CD4-positive, alpha-beta T cell treated with Interleukin-4 for 4 hours (primary cell): ENCODE data around the gene AURKAIP1.
"Not testable (repeated sequence)": the region's sequence is repeated elsewhere in the genome, so short reads cannot be mapped to it uniquely, and the experiment has no call there.

ENCODE experiments used
- DNase-seq: peaks from one replicate; pipeline ENCODE4 v3.0.0-alpha.2; 2020

The AURKAIP1 gene

DNA sequence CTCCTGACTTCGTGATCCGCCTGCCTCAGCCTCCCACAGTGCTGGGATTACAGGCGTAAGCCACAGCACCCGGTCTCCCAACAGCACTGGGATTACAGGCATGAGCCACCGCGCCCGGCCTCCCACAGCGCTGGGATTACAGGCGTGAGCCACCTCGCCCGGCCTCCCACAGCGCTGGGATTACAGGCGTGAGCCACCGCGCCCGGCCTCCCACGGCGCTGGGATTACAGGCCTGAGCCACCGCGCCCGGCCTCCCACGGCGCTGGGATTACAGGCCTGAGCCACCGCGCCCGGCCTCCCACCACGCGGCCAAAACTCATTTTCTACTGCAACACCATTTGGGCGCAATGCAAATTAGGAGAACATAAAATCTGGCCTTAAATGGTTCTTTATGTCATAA is 10.3 kb upstream of the AURKAIP1 start:
- DNase-seq: not testable (repeated sequence)

DNA sequence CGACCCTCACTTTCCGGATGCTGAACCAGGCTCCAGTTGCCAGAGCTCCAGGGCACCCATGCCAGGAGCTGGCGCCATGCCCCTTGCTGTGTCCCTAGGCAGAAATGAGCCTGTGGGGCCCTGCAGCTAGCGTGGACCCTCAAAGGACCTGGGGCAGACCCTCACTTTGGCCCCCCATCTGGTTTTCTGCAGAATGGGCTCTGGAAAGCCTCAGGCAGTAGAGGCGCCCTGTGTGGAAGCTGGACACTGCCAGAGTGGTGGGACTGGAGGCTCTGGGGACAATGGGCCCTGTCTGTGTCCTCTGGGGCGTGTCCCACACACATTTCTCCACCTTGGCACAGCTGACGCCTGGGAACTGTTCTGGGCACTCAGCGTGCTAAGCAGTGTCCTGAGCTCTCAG is 6.3 kb upstream of the AURKAIP1 start:
- DNase-seq: no peak

DNA sequence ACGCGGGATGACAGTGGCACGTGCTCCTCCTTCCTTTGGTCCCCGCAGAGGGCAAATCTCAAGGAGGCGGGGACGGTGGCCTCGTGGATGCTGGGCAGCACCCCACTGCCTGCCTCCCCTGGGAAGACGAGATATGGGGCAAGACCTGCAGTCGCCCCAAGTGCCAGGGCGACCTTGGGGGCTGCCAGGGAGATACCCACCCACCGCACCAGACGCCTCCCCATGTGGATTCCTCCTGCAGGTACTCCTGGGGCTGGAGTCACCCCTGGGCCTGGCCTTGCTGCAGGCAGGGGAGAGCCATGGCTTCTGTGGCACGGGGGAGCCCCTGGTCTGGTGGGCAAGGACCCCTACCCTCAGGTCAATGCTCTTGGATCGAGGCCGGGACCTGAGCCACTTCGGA is 5.9 kb upstream of the AURKAIP1 start:
- no peak for DNase-seq

DNA sequence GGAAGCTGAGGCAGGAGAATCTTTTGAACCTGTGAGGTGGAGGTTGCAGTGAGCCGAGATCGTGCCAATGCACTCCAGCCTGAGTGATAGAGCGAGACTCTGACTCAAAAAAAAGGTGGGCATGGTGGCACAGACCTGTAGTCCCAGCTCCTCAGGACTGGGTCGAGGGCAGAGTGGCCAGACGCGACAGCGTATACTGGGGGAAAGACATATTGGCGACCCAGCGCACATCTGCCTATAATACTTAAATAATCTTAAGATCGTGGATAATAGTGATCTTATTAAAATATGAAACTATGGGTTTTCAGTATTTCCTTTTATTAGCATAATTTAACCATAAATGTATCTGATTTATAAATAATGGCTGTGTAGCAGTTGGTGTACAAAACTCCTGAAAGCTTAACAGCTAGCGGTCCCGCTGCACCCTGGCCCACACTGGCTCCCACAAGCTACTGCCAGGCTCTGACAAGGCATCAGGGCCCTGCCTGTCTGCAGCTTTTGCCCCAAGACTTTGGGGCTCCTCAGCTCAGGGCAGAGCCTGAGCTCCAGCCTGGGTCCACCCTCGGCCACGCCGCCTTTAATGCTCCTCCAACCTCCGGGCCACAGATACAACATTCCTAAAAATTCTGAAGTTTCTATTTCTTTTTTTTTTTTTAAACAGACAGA is 2.7 kb upstream of the AURKAIP1 start:
- no peak for DNase-seq

DNA sequence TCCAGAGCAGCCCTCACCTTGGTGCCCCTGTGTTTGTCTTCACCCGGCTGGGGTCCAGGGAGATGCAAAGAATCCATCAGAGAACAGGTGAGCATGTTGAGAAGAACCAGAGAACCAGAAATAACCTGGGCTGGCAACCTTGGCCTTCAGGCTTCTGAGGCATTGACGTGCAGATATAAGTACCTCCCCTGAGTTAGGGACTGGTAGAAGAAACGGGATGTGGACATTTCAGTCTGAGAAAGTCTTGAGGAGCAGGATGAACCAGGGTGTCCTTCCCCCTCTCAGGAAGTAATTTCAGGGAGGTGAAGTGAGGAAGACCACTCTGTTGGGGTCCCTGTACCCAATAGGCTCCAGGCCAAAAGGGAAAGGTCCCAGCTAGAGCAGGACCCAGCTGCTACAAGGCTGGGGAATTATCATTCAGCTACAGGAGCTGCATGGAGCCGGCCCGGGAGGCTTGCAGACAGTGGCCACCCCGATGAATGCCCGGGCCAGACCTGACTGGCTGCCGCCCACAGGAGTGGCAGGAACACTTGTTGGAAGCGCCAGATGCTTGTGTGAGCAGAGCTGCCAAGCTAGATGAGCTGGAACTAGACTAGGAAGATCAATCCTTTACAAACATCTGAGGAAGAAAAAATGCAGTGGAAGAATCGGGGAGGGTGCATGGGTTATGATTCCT is 1.7 kb upstream of the AURKAIP1 start:
- no peak for DNase-seq

DNA sequence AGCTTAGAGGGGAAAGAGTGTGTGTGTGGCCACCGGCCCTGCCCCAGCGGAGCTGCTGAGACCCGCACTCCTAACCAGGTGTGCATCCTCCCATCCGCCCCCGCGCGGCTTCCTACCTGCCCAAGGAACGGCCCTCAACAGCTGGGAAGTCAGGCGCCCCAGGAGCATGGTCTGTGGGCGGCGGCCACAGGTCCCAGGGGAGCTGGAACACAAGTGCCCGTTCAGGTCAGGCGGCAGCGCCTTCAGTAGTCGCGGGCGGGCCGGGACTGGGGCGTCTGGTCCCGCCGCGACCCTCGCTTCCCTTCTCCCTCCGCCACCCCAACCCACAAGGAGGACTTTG is 448 bp downstream of the AURKAIP1 start:
- no peak for DNase-seq

DNA sequence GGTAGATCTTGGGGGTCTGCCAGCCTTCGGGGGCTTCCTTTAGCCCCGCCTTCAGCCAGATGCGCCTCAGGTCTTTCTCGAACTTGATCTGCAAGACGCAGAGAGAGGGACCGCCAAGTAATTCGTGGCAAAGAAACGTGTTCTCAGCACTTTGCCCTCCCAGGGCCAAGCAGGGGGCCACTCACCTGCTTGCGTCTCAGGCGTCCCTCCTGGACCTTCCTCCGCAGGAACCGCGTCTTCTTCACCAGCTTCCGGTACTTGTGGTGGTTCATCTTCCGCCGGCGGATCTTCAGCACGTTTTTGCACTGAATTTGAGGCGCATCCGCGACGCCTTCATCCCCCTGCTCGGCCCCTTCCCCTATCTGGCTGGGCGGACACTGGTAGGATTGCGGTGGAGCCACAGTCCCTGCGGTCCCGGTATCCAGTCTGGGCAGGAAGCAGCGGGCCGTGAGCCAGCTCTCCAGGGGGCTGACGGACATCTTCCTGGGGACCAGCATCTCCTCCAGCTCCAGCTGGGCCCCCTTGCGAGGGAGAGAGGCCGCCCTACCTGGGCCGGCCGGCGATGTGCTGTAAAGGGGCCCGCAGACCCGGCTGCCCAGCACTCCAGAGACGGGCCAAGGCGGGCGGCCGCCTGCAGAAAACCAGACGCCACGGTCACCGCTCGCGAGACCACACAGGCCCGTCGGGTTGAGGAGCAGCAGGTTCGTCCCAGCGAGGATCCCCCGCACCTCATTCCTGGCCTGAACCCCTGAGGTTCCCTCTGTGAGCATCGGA is 1.0 kb downstream of the AURKAIP1 start:
- DNase-seq: no peak

DNA sequence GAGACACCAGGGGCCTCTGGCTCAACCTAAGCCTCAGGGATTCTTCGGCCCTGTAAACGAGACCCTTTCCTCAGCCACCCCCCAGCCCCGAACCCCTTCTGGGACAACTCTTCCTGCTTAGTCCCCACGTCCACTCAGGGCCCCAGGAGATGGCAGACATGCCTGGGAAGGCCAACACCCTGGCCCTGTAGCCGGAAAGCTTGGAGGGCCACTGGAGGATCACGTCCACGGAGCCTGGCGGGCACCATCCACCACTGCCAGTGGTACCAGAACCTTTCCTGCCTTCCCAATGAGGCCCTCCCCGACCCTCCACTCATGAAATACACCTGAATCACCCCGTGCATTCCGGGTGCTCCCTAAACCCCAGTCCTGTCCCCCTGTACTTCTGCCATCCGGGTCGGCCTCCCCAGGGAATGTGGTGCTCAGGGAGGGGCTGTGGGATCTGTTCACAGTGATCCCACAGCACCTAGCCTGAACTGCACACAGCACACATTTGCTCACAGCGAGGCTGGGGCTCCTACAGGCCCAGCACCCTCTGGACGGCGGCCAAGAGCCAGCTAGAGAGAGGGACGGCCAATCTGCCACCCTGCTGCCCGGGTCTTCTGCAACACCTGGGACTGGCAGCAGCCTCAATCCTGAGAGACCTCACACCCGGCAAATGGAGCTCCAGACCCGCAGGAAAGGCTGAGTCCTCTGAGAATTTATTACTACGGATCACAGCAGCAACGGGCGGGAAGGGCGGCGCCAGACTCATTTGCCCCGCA is 1.8 kb downstream of the AURKAIP1 start:
- no peak for DNase-seq

DNA sequence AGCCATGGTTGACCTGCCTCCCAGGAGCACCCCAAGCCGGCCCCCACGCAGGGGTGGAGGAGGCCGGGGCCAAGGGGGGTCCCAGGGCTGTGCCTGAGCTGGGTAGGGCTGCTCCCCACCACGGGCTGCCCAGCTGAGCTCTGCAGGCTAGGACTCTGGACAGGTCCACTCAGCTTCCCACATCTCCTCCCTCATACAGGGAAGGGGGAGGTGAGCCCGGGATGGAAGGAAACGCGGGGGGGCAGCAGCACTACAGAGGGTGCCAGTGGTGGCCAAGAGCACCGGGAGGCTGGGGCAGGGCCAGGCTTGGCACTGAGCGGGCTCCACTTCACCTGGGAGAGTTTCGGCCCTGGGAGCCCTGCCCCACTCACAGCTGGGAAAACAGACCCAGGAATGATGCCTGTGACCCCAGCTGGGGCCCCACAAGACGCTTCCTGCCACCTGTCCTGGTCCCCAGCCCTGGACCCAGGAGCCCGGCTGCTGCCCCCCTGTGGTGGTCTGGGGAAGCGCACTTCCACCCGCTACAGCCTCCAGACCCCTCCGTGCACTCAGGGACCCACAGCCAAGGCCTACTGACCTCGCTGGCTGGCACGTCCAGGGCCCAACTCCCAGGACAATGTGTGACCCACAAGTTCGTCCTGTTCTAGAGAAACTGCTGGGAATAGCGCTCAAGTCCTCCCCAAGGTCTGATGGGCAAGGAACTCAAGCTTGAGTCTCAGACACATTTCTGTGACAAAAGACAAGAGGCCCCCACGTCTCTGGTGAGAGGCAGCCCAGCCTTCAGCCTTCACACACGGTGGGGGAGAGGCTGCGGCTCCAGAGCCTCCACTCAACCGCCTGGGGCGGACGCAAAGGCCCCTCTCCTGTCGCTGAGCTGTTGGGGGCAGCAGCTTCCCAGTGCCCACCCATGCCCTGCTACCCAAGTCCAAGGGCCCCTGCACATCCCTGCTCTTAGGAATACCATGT is 3.0 kb downstream of the AURKAIP1 start:
- DNase-seq: peak; percentile 60

- peak; percentile 43 for DNase-seq
Measured at GRCh38 chr1:1371364-1371745, 3.7 kb downstream of the AURKAIP1 start.

GRCh38 chr1:1370771-1371300 is 4.2 kb downstream of the AURKAIP1 start:
- DNase-seq: no peak

- not testable (repeated sequence) for DNase-seq
Measured at GRCh38 chr1:1370094-1370493, 4.9 kb downstream of the AURKAIP1 start.

DNA sequence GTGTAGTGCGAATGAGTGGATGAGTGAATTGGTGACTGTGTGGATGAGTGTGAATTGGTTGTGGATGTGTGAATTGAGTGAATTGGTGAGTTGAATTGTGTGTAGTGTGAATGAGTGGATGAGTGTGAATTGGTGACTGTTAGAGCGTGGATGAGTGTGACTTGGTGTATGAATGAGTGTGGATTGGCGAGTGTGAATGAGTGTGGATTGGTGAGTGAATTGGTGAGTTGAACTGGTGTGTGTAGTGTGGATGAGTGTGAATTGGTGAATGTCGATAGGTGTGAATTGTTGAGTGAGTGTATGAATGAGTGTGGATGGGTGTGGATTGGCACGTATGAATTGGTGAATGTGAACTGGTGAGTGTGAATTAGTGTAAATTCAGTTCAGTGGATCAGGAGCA is 7.7 kb downstream of the AURKAIP1 start:
- DNase-seq: no peak

DNA sequence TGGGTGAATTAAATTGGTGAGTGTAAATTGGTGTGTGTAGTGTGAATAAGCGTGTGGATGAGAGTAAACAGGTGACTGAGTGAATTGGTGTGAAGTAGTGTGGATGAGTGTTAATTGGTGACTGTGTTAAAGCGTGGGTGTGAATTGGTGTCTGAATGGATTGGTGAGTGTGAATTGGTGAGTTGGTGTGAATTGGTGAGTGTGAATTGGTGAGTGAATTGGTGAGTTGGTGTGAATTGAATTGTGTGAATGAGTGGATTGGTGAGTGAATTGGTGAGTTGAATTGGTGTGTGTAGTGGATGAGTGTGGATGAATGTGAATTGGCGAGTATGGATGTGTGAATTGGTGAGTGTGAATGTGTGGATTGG is 8.3 kb downstream of the AURKAIP1 start:
- DNase-seq: no peak

DNA sequence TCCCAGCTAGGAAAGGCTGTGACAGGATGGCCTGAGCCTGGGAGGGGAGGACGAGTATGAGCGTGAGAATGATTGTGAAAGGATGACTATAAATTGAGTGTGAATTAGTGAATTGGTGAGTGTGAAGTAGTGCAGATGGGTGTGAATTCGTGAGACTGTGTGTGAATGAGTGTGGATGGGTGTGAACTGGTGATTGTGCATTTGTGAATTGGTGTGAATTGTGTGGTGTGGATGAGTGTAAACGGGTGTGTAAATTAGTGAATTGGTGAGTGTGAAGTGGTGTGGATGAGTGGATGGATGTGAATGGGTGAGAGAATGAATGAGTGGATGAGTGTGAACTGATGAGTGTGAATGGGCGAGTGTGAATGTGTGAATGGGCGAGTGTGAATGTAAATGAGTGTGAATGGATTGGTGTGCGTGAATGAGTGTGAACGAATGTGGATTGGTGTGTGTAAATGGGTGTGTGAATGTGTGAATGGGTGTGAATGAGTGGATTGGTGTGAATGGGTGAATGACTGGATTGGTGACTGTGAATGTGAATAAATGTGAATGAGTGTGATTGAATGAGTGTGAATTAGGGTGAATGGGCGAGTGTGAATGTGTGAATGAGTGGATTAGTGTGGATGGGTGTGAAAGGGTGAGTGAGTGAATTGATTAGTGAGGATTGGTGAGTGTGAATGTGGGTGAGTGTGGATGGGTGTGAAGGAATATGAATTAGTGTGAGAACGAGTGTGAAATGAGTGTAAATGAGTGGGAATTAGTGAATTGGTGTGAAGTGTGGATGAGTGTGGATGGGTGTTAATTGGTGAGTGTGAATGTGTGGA is 8.9 kb downstream of the AURKAIP1 start:
- DNase-seq: no peak

DNA sequence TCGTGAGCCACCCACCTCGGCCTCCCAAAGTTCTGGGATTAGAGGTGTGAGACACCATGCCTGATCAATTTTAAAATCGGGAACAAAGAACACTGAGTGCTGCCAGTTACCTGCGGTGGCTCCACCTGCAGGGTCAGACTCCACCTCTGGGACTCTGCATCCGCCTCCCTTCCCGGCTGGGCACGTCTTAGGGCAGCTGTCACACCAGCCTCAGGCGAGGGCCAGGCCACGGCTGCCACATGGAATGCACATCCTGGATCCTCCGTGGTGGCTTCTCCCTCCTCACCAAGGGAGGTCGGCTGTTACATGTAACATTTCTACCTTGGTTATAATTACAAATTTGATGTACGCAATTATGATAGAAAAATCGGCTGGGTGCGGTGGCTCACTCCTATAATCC is 10.7 kb downstream of the AURKAIP1 start:
- no peak for DNase-seq

- DNase-seq: no peak
Measured at GRCh38 chr1:1361982-1362423, 13.0 kb downstream of the AURKAIP1 start.

DNA sequence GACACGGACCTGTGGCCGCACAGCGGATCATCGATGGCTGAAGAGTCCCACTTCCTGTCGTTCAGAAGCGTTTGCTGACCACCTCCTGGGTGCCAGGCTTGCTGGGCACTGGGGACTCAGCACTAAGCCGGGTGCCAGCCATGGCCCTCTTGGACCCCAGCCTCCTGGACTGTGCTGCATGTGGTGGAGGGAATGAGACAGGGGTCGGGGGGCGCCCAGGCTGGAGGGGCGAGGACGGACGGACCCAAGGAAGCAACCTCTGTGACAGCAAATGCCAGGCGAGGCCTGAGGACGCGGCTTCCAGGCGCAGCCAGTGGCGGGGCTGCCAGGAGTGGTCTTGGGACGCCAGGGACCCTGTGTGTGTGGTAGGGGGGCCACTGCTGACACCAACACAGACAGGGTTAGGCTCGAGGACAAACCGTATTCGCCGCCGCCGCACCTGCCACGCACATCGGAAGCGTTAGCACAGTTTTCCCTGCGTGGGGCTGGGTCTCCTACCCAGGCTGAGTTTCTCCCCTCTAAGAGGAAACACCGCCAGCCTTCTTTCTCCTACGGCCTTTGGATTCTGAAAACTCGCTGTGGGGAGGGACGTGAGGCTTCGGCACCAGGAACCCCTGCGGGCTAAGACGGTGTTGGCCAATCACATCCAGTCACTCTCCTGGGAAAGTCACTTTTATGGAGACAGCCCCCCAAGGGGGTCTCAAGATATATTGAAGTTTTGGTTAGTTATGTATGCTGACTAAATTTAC is 13.6 kb downstream of the AURKAIP1 start:
- DNase-seq: no peak

GRCh38 chr1:1360506-1361169 is 14.4 kb downstream of the AURKAIP1 start:
- no peak for DNase-seq
